Transverse colon (tissue), 3 donors: ENCODE results near the gene SDK2.

ENCODE experiments used
- POLR2A ChIP-seq: fragments of 450-650 bp; IDR thresholded peaks from one replicate; pipeline ENCODE4 v1.6.1; 2016; ENCODE audit warnings: antibody characterized with exemption, mild to moderate bottlenecking, moderate library complexity
- TF ChIP-seq, protein P1 (sequence below), 5 experiments: fragments of 200-600 bp in 3 of 5; fragments of 450-650 bp in 2 of 5; sonication (generic) in 3 of 5; IDR thresholded peaks; 1 replicate in 2 of 5; 2 replicates in 3 of 5; pipeline ENCODE4 v1.5.1; 2016 to 2017; ENCODE audit warnings: antibody characterized with exemption in 5 of 5, inconsistent platforms in 3 of 5, mild to moderate bottlenecking in 2 of 5, moderate library complexity in 1 of 5

DNA sequence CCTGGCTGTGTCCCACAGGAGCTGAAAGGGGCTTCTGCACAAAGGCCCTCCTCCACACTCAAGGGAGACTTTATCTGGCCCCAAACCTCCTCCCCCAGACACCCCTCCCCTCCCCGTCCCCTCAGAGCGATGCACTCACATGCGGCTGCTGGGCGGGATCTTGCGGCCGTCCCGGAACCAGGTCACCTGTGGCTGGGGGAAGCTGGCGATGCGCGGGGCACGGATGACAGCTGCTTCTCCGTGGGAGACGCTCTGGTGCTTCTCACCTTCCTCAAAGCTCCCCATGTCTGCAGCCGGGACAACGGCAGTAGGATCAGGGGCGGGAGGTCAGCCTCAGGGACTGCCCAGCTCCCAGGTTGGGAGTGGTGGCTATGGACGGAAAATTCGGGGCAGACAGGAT lies 188.5 kb downstream of the SDK2 start:
- no peak for TF ChIP-seq POLR2A
- TF ChIP-seq, protein P1, sequence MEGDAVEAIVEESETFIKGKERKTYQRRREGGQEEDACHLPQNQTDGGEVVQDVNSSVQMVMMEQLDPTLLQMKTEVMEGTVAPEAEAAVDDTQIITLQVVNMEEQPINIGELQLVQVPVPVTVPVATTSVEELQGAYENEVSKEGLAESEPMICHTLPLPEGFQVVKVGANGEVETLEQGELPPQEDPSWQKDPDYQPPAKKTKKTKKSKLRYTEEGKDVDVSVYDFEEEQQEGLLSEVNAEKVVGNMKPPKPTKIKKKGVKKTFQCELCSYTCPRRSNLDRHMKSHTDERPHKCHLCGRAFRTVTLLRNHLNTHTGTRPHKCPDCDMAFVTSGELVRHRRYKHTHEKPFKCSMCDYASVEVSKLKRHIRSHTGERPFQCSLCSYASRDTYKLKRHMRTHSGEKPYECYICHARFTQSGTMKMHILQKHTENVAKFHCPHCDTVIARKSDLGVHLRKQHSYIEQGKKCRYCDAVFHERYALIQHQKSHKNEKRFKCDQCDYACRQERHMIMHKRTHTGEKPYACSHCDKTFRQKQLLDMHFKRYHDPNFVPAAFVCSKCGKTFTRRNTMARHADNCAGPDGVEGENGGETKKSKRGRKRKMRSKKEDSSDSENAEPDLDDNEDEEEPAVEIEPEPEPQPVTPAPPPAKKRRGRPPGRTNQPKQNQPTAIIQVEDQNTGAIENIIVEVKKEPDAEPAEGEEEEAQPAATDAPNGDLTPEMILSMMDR (IDR thresholded peaks at IDR 0.05): no peak
